Endothelial cell (in vitro differentiated cells): ENCODE measurements around the gene HDHD5. TPM values are rescaled to one million over a fixed set of nuclear protein-coding genes. Genes with fewer than 3 reads are reported as not detected.

ENCODE experiments used
- DNase-seq: peaks from one replicate; pipeline ENCODE4 v3.0.0; 2021; ENCODE audit warnings: low spot score
- H3K27ac Mint-ChIP-seq: one replicate; pipeline ENCODE4 v1.8.0; 2021; ENCODE audit warnings: mixed read lengths, inconsistent platforms; ENCODE audit not compliant: unreplicated experiment
- H3K27me3 Mint-ChIP-seq: one replicate; pipeline ENCODE4 v1.8.0; 2021; ENCODE audit warnings: mild to moderate bottlenecking, moderate library complexity, mixed read lengths, inconsistent platforms; ENCODE audit not compliant: unreplicated experiment
- H3K36me3 Mint-ChIP-seq: one replicate; pipeline ENCODE4 v1.8.0; 2021; ENCODE audit warnings: mild to moderate bottlenecking, low read depth, mixed read lengths, inconsistent platforms; ENCODE audit not compliant: unreplicated experiment
- H3K4me1 Mint-ChIP-seq: one replicate; pipeline ENCODE4 v1.8.0; 2021; ENCODE audit warnings: mild to moderate bottlenecking, mixed read lengths, inconsistent platforms; ENCODE audit not compliant: unreplicated experiment
- H3K4me3 Mint-ChIP-seq: one replicate; pipeline ENCODE4 v1.8.0; 2021; ENCODE audit warnings: mild to moderate bottlenecking, mixed read lengths, inconsistent platforms; ENCODE audit not compliant: unreplicated experiment
- H3K9me3 Mint-ChIP-seq: one replicate; pipeline ENCODE4 v1.8.0; 2021; ENCODE audit warnings: mixed read lengths, inconsistent platforms; ENCODE audit not compliant: unreplicated experiment
- CTCF ChIP-seq: fragments of 200-600 bp; sonication (generic); IDR thresholded peaks from one replicate; pipeline ENCODE4 v1.5.0; 2021; ENCODE audit warnings: antibody characterized with exemption; ENCODE audit not compliant: unreplicated experiment
- total RNA-seq: library from RNA; stranded (reverse); fragmentation: NEBNext Ultra II Directional; extraction: Animal tissue kit (Norgen Biotek cat#: 25700); gene quantifications from one replicate; pipeline ENCODE4 v1.2.1, GENCODE V29; 2021; ENCODE audit not compliant: unreplicated experiment

The HDHD5 gene
- total RNA-seq, 1 donor from 2014 or later = 60.5 TPM

GRCh38 chr22:17164392-17165024 is 5.4 kb upstream of the HDHD5 start:
- Mint-ChIP-seq H3K4me3 (no peak overlapping the region), H3K36me3 (peaks cover 5% of the 10 kb centered on the region), H3K9me3 (no peaks in the 10 kb centered on the region), H3K27me3 (peaks cover 6% of the 10 kb centered on the region), H3K27ac (peak overlapping the region; percentile 63), H3K4me1 (peaks cover 6% of the 10 kb centered on the region)
- TF ChIP-seq CTCF = peak; percentile 51
- no peak for DNase-seq

GRCh38 chr22:17162731-17163130 is 3.7 kb upstream of the HDHD5 start:
- Mint-ChIP-seq H3K27ac (no peak overlapping the region), H3K4me1 (peaks cover 8% of the 10 kb centered on the region), H3K4me3 (no peak overlapping the region), H3K36me3 (peaks cover 5% of the 10 kb centered on the region), H3K27me3 (peaks cover 6% of the 10 kb centered on the region), H3K9me3 (no peaks in the 10 kb centered on the region)
- no peak for DNase-seq
- no peak for TF ChIP-seq CTCF

- Mint-ChIP-seq H3K4me1 (peaks cover 9% of the 10 kb centered on the region), H3K9me3 (no peaks in the 10 kb centered on the region), H3K27ac (no peak overlapping the region), H3K36me3 (peaks cover 5% of the 10 kb centered on the region), H3K4me3 (no peak overlapping the region), H3K27me3 (peaks cover 6% of the 10 kb centered on the region)
- DNase-seq = no peak
- no peak for TF ChIP-seq CTCF
Observed at GRCh38 chr22:17161991-17162390, 2.9 kb upstream of the HDHD5 start.

- Mint-ChIP-seq H3K9me3 (no peaks in the 10 kb centered on the region), H3K4me1 (peaks cover 18% of the 10 kb centered on the region), H3K36me3 (peaks cover 5% of the 10 kb centered on the region), H3K27ac (peak overlapping the region; percentile 26), H3K27me3 (peaks cover 4% of the 10 kb centered on the region), H3K4me3 (peak overlapping the region; percentile 93)
- TF ChIP-seq CTCF = no peak
- DNase-seq = no peak
Observed at GRCh38 chr22:17159504-17159951, 451 bp upstream of the HDHD5 start.

- no peak for TF ChIP-seq CTCF
- peak overlapping the region; percentile 87 for H3K4me3 Mint-ChIP-seq
- no peak overlapping the region for H3K27ac Mint-ChIP-seq
- H3K27me3 Mint-ChIP-seq = peaks cover 4% of the 10 kb centered on the region
- no peaks in the 10 kb centered on the region for H3K9me3 Mint-ChIP-seq
- no peak for DNase-seq
- H3K36me3 Mint-ChIP-seq = peaks cover 5% of the 10 kb centered on the region
- peaks cover 20% of the 10 kb centered on the region for H3K4me1 Mint-ChIP-seq
Observed at GRCh38 chr22:17158176-17158567, 905 bp downstream of the HDHD5 start.
